Endothelial cell of umbilical vein (primary cell): ENCODE results near the gene HDAC4. TPM values are rescaled to one million over a fixed set of nuclear protein-coding genes. Genes with fewer than 3 reads are reported as not detected.

Experiments
- BruUV-seq: library from RNA; stranded (reverse); fragments of 400-500 nt; replicated peaks from 2 replicates; lab custom pipeline; 2021; lab: Mats Ljungman, UMichigan
- CTCF ChIA-PET: fragments of 300-600, 350-600 bp; sonication (Branson Sonifier 250); formaldehyde crosslinking; loops from one replicate; lab custom pipeline; 2021; ENCODE audit warnings: antibody characterized with exemption, inconsistent platforms; lab: Charles Lee
- POLR2A ChIA-PET: fragments of 300-600, 350-600 bp; sonication (Branson Sonifier 250); formaldehyde crosslinking; loops from one replicate; lab custom pipeline; 2021; ENCODE audit warnings: antibody characterized with exemption, inconsistent platforms; lab: Charles Lee
- DNase-seq: peaks from one replicate; pipeline ENCODE4 v3.0.0-alpha.2; 2011; ENCODE audit warnings: low read depth, low spot score
- FAIRE-seq: peaks from 2 replicates; lab custom pipeline; 2011; peaks lifted over from hg19 to GRCh38; lab: Jason Lieb, UNC
- H2AFZ ChIP-seq: 2 replicates; pipeline ENCODE4 v1.6.0; 2012; ENCODE audit warnings: low read depth, low read length, control low read depth, inconsistent platforms
- H3K27ac ChIP-seq: 2 replicates; pipeline ENCODE4 v1.5.1; 2011; ENCODE audit warnings: low read depth, mild to moderate bottlenecking, control low read depth, low read length, moderate library complexity; ENCODE audit not compliant: insufficient read depth
- H3K27me3 ChIP-seq, 2 experiments: 2 replicates each; pipeline versions ENCODE4 v1.6.0 to v1.6.1; 2011; ENCODE audit warnings: low read length in 2 of 2, mixed read lengths in 1 of 2; ENCODE audit not compliant: control insufficient read depth in 2 of 2, insufficient read depth in 2 of 2
- H3K36me3 ChIP-seq, 2 experiments: 2 replicates in 1 of 2; 3 replicates in 1 of 2; pipeline ENCODE4 v1.5.1; 2011; ENCODE audit warnings: low read length in 2 of 2, mild to moderate bottlenecking in 1 of 2, moderate library complexity in 1 of 2; ENCODE audit not compliant: control insufficient read depth in 2 of 2, insufficient read depth in 2 of 2; ENCODE audit errors: extremely low read depth in 1 of 2
- H3K4me1 ChIP-seq: 3 replicates; pipeline ENCODE4 v1.5.1; 2011; ENCODE audit warnings: mild to moderate bottlenecking, low read length; ENCODE audit not compliant: control insufficient read depth, insufficient read depth; ENCODE audit errors: extremely low read depth
- H3K4me2 ChIP-seq: 2 replicates; pipeline ENCODE4 v1.6.1; 2011; ENCODE audit warnings: low read length, control low read depth, mixed read lengths; ENCODE audit not compliant: insufficient read depth
- H3K4me3 ChIP-seq, 3 experiments: fragments of 200-600 bp in 1 of 3; sonication (generic), shearing (Covaris generic) in 1 of 3; replicated peaks in 1 of 3; 2 replicates each; pipeline ENCODE4 v1.5.1; 2011 to 2016; ENCODE audit warnings: control low read depth in 3 of 3, low read length in 3 of 3, mild to moderate bottlenecking in 2 of 3, inconsistent platforms in 1 of 3, low read depth in 1 of 3, moderate library complexity in 1 of 3; ENCODE audit not compliant: insufficient read depth in 1 of 3
- H3K79me2 ChIP-seq: 2 replicates; pipeline ENCODE4 v1.6.0; 2012; ENCODE audit warnings: low read length, inconsistent platforms; ENCODE audit not compliant: control insufficient read depth, insufficient read depth
- H3K9ac ChIP-seq: replicated peaks from 2 replicates; pipeline ENCODE3; 2011; ENCODE audit warnings: low read length, control low read depth; ENCODE audit not compliant: insufficient read depth; ENCODE audit errors: extremely low read depth
- H3K9me1 ChIP-seq: replicated peaks from 3 replicates; pipeline ENCODE4 v1.6.0; 2011; ENCODE audit warnings: mild to moderate bottlenecking, low read length; ENCODE audit not compliant: control insufficient read depth, insufficient read depth; ENCODE audit errors: extremely low read depth
- H3K9me3 ChIP-seq: replicated peaks from 2 replicates; pipeline ENCODE4 v1.5.1; 2012; ENCODE audit warnings: low read length, inconsistent platforms; ENCODE audit not compliant: control insufficient read depth, insufficient read depth
- H4K20me1 ChIP-seq: replicated peaks from 2 replicates; pipeline ENCODE3; 2011; ENCODE audit warnings: mild to moderate bottlenecking, low read length; ENCODE audit not compliant: control insufficient read depth, insufficient read depth; ENCODE audit errors: extremely low read depth
- CTCF ChIP-seq, 2 donors: IDR thresholded peaks; 1 replicate in 1 of 2; 2 replicates in 1 of 2; pipeline ENCODE4 v1.5.1; 2011; ENCODE audit warnings: low read length in 2 of 2, mild to moderate bottlenecking in 2 of 2, moderate library complexity in 2 of 2, control low read depth in 1 of 2, inconsistent platforms in 1 of 2, low read depth in 1 of 2; ENCODE audit not compliant: insufficient read depth in 1 of 2; ENCODE audit errors: extremely low read depth in 1 of 2
- EZH2 ChIP-seq: IDR thresholded peaks from 2 replicates; pipeline ENCODE4 v1.6.1; 2012; ENCODE audit warnings: borderline replicate concordance, low read depth, mild to moderate bottlenecking, moderate library complexity, low read length, inconsistent platforms; ENCODE audit not compliant: severe bottlenecking
- FOS ChIP-seq: IDR thresholded peaks from 2 replicates; pipeline ENCODE4 v1.6.1; 2011; ENCODE audit warnings: mild to moderate bottlenecking, low read length, moderate library complexity, borderline replicate concordance; ENCODE audit not compliant: insufficient read depth
- GATA2 ChIP-seq: IDR thresholded peaks from 2 replicates; pipeline ENCODE4 v1.7.0; 2011; ENCODE audit warnings: low read depth, mild to moderate bottlenecking, moderate library complexity, mixed read lengths, low read length; ENCODE audit not compliant: insufficient read length, insufficient read depth
- JUN ChIP-seq: IDR thresholded peaks from 2 replicates; pipeline ENCODE4 v1.6.1; 2011; ENCODE audit warnings: borderline replicate concordance, low read depth; ENCODE audit not compliant: insufficient read length, insufficient read depth
- MAX ChIP-seq: IDR thresholded peaks from 2 replicates; pipeline ENCODE4 v1.6.1; 2011; ENCODE audit not compliant: insufficient read depth, insufficient read length
- MYC ChIP-seq: IDR thresholded peaks from one replicate; pipeline ENCODE4 v1.6.1; 2011; ENCODE audit warnings: mild to moderate bottlenecking, low read depth, low read length
- POLR2A ChIP-seq: IDR thresholded peaks from 2 replicates; pipeline ENCODE4 v1.6.1; 2012; ENCODE audit warnings: low read depth, mild to moderate bottlenecking, control low read depth, low read length
- POLR2AphosphoS5 ChIP-seq: IDR thresholded peaks from 2 replicates; pipeline ENCODE4 v1.6.1; 2012; ENCODE audit warnings: low read depth, mild to moderate bottlenecking, control low read depth, low read length, moderate library complexity; ENCODE audit not compliant: insufficient read depth
- dilution Hi-C: fragments of 300-500 bp; cut with MboI; formaldehyde crosslinking; loops from one replicate; pipeline ENCODE4 v1.15.0; 2019; ENCODE audit warnings: low sequenced_read_pairs; ENCODE audit not compliant: extremely low pct_ligation_motif_present
- intact Hi-C: fragments of 100-400 bp; cut with micrococcal nuclease; formaldehyde crosslinking; loops from one replicate; pipeline ENCODE4 v1.10.0; 2022
- polyA plus RNA-seq, 4 experiments: library from polyadenylated mRNA; depleted of rRNA in 3 of 4; stranded (reverse) in 3 of 4; unstranded in 1 of 4; fragments of >200 nt; gene quantifications; 2 replicates each; pipeline versions ENCODE4 v1.2.1 to v1.2.3, GENCODE V29; 2011 to 2012; ENCODE audit warnings: missing spikeins in 1 of 4
- total RNA-seq: library from RNA; stranded (reverse); gene quantifications from 2 replicates; pipeline ENCODE4 v1.2.3, GENCODE V29; 2021

The HDAC4 gene
- total and polyA plus RNA-seq, 2 donors (not counting 3 experiments of a cell fraction or from before 2014, with no cell fraction given): 13.4 to 33.0 TPM

GRCh38 chr2:239179851-239180371 lies 220.9 kb downstream of the HDAC4 start:
- peaks cover 0 to 2% of the 10 kb centered on the region in 2 experiments for H3K36me3 ChIP-seq
- no peak overlapping the region for H3K4me2 ChIP-seq
- no peak for TF ChIP-seq POLR2A
- no peak for TF ChIP-seq GATA2
- TF ChIP-seq FOS: no peak
- no peak for TF ChIP-seq MAX
- TF ChIP-seq CTCF (IDR thresholded peaks at IDR 0.05; ENCODE audit: extremely low read depth in 1 of 2, insufficient read depth in 1 of 2, low read depth in 1 of 2, low read length in 2 of 2): no peak
- TF ChIP-seq EZH2: no peak
- no peak for TF ChIP-seq MYC
- TF ChIP-seq POLR2AphosphoS5: no peak
- no peak for TF ChIP-seq JUN
- CTCF ChIA-PET: no interaction called here
- H3K9me1 ChIP-seq: no peaks in the 10 kb centered on the region
- H3K9me3 ChIP-seq: no peaks in the 10 kb centered on the region
- no TSS peak for BruUV-seq
- no peak overlapping the region for H3K4me3 ChIP-seq
- no peak overlapping the region for H3K9ac ChIP-seq
- H4K20me1 ChIP-seq: no peaks in the 10 kb centered on the region
- dilution Hi-C loops: no loop called here
- H3K27me3 ChIP-seq: no peaks in the 10 kb centered on the region
- no peaks in the 10 kb centered on the region for H3K4me1 ChIP-seq
- no peak overlapping the region for H3K27ac ChIP-seq
- no peak for FAIRE-seq
- no peaks in the 10 kb centered on the region for H3K79me2 ChIP-seq
- intact Hi-C loops: no loop called here
- H2AFZ ChIP-seq: no peak overlapping the region
- DNase-seq: no peak
- POLR2A ChIA-PET: no interaction called here
